BE2C (cell line): ENCODE measurements around the gene ZNF574.
"Not testable (repeated sequence)": the region's sequence is repeated elsewhere in the genome, so short reads cannot be mapped to it uniquely, and the experiment has no call there.

Experiments
- DNase-seq: peaks from one replicate; pipeline ENCODE4 v3.0.0-alpha.2; 2020
- H3K27me3 ChIP-seq: fragments of 250-450 bp; sonication (Bioruptor Pico); 2 replicates; pipeline ENCODE4 v1.5.1; 2020; ENCODE audit warnings: mild to moderate bottlenecking
- H3K36me3 ChIP-seq: fragments of 250-450 bp; sonication (Bioruptor Pico); 2 replicates; pipeline ENCODE4 v1.5.1; 2020; ENCODE audit warnings: mild to moderate bottlenecking
- H3K4me1 ChIP-seq: fragments of 250-450 bp; sonication (Bioruptor Pico); 2 replicates; pipeline ENCODE4 v1.5.1; 2020
- H3K4me3 ChIP-seq: 2 replicates; pipeline ENCODE4 v1.5.1; 2011; ENCODE audit warnings: low read depth, low read length
- H3K9me3 ChIP-seq: fragments of 250-450 bp; sonication (Bioruptor Pico); 2 replicates; pipeline ENCODE4 v1.5.1; 2020
- CTCF ChIP-seq: IDR thresholded peaks from 2 replicates; pipeline ENCODE4 v1.5.1; 2012; ENCODE audit warnings: mild to moderate bottlenecking, low read depth, low read length

Gene ZNF574

GRCh38 chr19:42097461-42097860 is 21.5 kb downstream of the ZNF574 start:
- Histone ChIP-seq H3K27me3 (no peaks in the 10 kb centered on the region), H3K36me3 (no peaks in the 10 kb centered on the region), H3K4me3 (no peak overlapping the region), H3K9me3 (no peaks in the 10 kb centered on the region), H3K4me1 (no peaks in the 10 kb centered on the region)
- TF ChIP-seq CTCF = no peak
- DNase-seq = no peak

- no peak for TF ChIP-seq CTCF
- Histone ChIP-seq H3K9me3 (no peaks in the 10 kb centered on the region), H3K4me3 (no peak overlapping the region), H3K4me1 (no peaks in the 10 kb centered on the region), H3K27me3 (no peaks in the 10 kb centered on the region), H3K36me3 (no peaks in the 10 kb centered on the region)
- DNase-seq = no peak
Measured at GRCh38 chr19:42098781-42099180, 22.8 kb downstream of the ZNF574 start.

GRCh38 chr19:42099336-42099925 is 23.5 kb downstream of the ZNF574 start:
- Histone ChIP-seq H3K27me3 (no peaks in the 10 kb centered on the region), H3K9me3 (no peaks in the 10 kb centered on the region), H3K4me3 (no peak overlapping the region), H3K4me1 (no peaks in the 10 kb centered on the region), H3K36me3 (no peaks in the 10 kb centered on the region)
- DNase-seq = no peak
- no peak for TF ChIP-seq CTCF

- H3K4me1 ChIP-seq, H3K9me3 ChIP-seq, H3K4me3 ChIP-seq, H3K27me3 ChIP-seq, DNase-seq, H3K36me3 ChIP-seq: not testable (repeated sequence)
Measured at GRCh38 chr19:42100241-42100640, 24.3 kb downstream of the ZNF574 start.

- H3K36me3 ChIP-seq = no peaks in the 10 kb centered on the region
- H3K4me1 ChIP-seq = no peaks in the 10 kb centered on the region
- no peak for TF ChIP-seq CTCF
- H3K4me3 ChIP-seq = no peak overlapping the region
- DNase-seq = no peak
- H3K9me3 ChIP-seq = no peaks in the 10 kb centered on the region
- no peaks in the 10 kb centered on the region for H3K27me3 ChIP-seq
Measured at GRCh38 chr19:42102877-42103276, 26.9 kb downstream of the ZNF574 start.

- TF ChIP-seq CTCF = no peak
- no peaks in the 10 kb centered on the region for H3K27me3 ChIP-seq
- no peak for DNase-seq
- no peaks in the 10 kb centered on the region for H3K9me3 ChIP-seq
- H3K4me1 ChIP-seq = peaks cover 3% of the 10 kb centered on the region
- no peak overlapping the region for H3K4me3 ChIP-seq
- no peaks in the 10 kb centered on the region for H3K36me3 ChIP-seq
Measured at GRCh38 chr19:42105368-42105767, 29.4 kb downstream of the ZNF574 start.
